Kidney capillary endothelial cell (primary cell): ENCODE results near the gene NRCAM.
"Not testable (repeated sequence)": the region's sequence is repeated elsewhere in the genome, so short reads cannot be mapped to it uniquely, and the experiment has no call there.

Source experiments
- DNase-seq: peaks from one replicate; pipeline ENCODE4 v3.0.0-alpha.2; 2018; ENCODE audit warnings: low spot score

Gene NRCAM

GRCh38 chr7:108340856-108341411 is 115.3 kb downstream of the NRCAM start:
- DNase-seq, result no peak

DNA sequence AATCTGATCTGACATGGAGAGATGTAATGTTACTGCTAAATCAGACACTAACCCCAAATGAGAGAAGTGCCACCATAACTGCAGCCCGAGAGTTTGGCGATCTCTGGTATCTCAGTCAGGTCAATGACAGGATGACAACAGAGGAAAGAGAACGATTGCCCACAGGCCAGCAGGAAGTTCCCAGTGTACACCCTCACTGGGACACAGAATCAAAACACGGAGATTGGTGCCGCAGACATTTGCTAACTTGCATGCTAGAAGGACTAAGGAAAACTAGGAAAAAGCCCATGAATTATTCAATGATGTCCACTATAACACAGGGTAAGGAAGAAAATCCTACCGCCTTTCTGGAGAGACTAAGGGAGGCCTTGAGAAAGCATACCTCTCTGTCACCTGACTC is 115.8 kb downstream of the NRCAM start:
- not testable (repeated sequence) for DNase-seq

- no peak for DNase-seq
These were observed 120.8 kb downstream of the NRCAM start for GRCh38 chr7:108335269-108335918.

- no peak for DNase-seq
These were observed 123.3 kb downstream of the NRCAM start for GRCh38 chr7:108332937-108333336.

DNA sequence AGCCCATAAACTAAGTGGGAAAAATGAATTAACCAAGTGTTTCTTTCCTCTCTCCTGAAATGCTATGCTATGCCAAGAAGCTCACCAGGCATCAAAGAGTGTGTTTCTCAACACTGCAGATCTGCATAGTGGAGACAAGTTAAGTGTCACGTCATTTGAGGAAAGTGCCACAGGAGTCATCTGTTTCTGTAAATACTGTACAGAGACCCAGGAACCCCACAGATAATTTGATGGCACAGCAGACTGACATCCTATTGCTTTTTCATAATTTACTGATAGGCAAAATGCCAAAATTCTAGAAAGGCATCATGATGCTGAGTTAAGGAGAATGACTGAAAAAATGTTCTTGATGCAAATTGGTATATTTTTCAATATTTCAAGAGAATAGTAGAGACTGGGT is 124.3 kb downstream of the NRCAM start:
- no peak for DNase-seq

DNA sequence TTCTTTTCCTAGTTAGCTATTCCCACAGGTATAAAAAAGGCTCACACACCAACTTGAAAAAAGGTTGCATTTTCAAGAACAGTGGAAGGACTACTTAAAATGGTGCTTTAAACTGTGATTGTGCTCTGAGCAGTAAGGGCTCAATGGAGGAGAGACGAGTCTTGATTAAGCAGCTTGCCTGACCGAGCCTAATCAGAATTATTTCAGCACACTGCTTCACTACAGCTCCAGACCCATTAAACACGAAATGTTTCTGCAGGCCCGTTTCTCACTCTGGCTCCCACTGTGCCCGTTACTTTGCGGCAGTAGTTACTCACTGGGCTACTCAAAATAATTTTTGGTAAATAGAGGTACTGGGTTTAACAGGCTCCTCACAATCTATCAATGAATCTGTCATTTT is 126.0 kb downstream of the NRCAM start:
- no peak for DNase-seq

DNA sequence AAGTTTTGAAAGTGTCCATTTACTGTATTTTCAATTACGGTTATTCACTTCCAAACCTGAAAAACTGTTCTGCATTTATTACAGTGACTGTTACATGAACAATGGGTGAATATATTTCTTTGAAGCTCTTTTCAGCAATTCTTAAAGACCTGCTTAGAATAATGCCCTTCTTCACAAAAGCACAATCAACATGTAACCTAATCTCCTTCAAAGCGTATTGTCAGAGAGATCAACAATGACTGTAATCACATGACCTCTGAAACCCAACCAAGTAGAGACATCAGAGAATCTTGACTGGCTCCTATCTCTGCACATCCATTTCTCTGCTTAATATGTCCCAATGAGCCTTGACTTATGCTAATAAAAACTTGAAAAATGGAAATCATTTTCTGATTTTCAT is 126.7 kb downstream of the NRCAM start:
- no peak for DNase-seq

- no peak for DNase-seq
These were observed 128.0 kb downstream of the NRCAM start for GRCh38 chr7:108328174-108328651.

GRCh38 chr7:108327353-108327752 is 128.9 kb downstream of the NRCAM start:
- DNase-seq, result no peak

GRCh38 chr7:108326938-108327337 is 129.3 kb downstream of the NRCAM start:
- no peak for DNase-seq

- no peak for DNase-seq
These were observed 131.9 kb downstream of the NRCAM start for GRCh38 chr7:108324053-108325038.

- no peak for DNase-seq
These were observed 133.1 kb downstream of the NRCAM start for GRCh38 chr7:108322925-108323832.

DNA sequence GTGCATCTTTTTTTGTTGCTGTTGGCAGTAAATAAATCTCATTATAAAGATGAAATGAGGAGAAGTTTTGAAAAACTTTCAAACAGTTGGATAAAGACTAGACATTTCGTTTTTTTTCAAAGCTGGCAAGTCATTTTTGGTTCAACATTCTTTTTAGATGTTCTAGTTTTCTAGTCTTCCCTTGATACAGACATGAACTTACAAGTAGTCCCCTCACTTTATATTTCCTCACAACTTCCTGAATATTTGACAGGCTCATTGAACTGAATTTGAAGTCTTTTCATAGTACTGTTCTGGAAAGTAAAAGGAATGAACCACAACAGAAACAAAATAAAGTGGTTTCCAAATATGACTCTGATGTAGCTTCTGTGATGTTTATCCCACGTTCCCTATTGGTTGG is 134.2 kb downstream of the NRCAM start:
- no peak for DNase-seq

DNA sequence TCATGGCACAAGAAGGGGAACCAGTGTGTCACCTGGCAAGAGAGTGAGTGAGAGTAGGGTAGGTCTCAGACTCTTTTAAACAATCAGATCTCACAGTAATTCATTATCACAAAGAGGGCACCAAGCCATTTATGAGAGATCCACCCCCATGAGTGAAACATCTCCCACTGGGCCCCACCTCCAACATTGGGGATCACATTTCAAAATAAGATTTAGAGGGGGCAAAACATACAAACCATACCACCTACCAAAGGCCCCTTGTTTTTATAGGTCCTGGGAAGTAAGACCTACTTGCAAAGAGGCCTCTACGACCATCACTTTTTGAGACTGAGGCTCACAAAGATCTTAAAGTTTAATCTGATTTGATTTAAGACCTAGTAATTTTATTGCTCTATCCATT is 134.9 kb downstream of the NRCAM start:
- no peak for DNase-seq

DNA sequence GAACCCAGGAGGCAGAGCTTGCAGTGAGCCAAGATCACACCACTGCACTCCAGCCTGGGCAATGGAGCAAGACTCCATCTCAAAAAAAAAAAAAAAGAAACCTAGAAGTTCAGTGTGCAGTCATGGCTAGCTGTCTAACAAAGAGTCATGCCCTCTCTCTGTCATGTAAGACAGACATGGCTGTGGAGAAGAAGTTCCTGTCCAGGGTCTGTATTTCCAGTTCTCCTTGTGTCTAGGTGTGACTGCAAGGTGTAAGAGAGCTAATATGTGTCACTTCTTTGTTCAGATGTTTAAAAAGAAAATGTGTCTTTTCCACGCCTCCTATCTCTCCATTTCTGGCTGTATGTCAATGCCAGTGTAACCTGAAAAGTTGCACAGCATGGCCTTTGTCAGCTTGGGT is 139.5 kb downstream of the NRCAM start:
- DNase-seq, result no peak

- no peak for DNase-seq
These were observed 141.7 kb downstream of the NRCAM start for GRCh38 chr7:108314551-108314950.

- no peak for DNase-seq
These were observed 142.2 kb downstream of the NRCAM start for GRCh38 chr7:108314049-108314448.

- DNase-seq, result no peak
These were observed 143.2 kb downstream of the NRCAM start for GRCh38 chr7:108313086-108313485.

DNA sequence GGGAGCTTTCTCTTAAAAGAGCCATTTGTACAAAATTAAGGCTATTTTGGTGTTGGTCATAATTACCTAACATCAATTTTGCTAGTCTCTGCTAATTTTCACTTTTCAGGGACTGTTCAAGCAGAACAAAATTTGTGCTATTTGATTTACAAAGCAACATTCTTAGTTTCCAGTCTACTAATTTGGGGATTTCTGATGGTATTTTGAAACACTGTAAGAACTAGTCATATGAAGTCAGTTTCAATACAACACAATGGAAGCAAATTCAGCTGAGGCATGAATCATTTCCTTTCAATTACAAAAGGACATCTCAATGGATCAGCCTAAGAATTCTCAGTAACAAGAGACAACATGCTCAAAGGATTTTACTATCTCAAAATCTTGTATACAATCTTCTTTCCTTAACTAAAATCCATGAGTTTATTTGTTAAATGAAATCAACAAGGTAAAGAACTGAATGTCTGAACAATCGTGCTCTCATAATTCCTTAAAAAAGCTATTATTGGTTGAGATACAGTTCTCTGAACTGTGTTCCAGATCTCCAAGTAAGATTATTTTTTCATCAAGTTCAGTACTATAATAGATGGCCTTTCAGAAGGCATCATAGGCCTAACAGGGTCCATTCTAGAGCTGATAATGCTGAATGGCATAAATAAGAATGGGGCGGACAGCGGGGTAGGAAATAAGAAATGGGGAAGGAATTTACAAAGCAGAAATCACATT is 144.6 kb downstream of the NRCAM start:
- DNase-seq, result peak; percentile 89

- no peak for DNase-seq
These were observed 145.9 kb downstream of the NRCAM start for GRCh38 chr7:108310351-108310750.

DNA sequence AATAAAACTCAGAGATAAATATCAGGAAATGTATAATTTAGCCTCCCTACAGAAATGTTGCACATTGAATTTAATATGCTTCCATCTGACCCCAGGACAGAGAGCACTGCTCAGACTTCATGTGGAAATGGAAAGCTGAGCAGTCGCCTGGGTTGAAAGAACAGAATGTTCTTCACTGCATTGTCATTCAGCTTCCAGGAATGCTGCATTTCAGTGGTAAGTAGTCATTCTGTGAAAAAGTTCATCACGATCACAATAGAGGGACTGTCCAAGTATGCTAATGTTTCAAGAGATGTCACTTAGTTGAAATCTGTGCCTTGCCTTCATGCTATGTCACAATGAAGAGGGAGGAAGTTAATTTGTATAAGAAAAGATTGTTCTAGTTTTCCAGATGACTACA is 147.3 kb downstream of the NRCAM start:
- DNase-seq, result peak; percentile 55
